Stimulated activated CD4-positive, alpha-beta T cell treated with anti-CD3 and anti-CD28 coated beads, TNF-alpha, amount 100 ng/mL, for 24 hours (primary cell): ENCODE measurements around the gene RHOT1.
"Not testable (repeated sequence)": the region's sequence is repeated elsewhere in the genome, so short reads cannot be mapped to it uniquely, and the experiment has no call there.

Source experiments
- DNase-seq, 3 experiments: peaks; one replicate each; pipeline ENCODE4 v3.0.0-alpha.2; 2020; ENCODE audit warnings: low read depth in 3 of 3

RHOT1 gene

GRCh38 chr17:32227910-32228309 is 85.6 kb downstream of the RHOT1 start:
- DNase-seq, result no peak

GRCh38 chr17:32235588-32235987 is 93.3 kb downstream of the RHOT1 start:
- no peak for DNase-seq

- no peak for DNase-seq
Observed at GRCh38 chr17:32239456-32239855, 97.2 kb downstream of the RHOT1 start.

- no peak for DNase-seq
Observed at GRCh38 chr17:32240750-32241149, 98.4 kb downstream of the RHOT1 start.

GRCh38 chr17:32241640-32242039 is 99.3 kb downstream of the RHOT1 start:
- no peak for DNase-seq

GRCh38 chr17:32249475-32249874 is 107.2 kb downstream of the RHOT1 start:
- no peak for DNase-seq

GRCh38 chr17:32253117-32253611 is 110.9 kb downstream of the RHOT1 start:
- peak; percentile 41 to 73 (median 42) for DNase-seq

- DNase-seq, result no peak
Observed at GRCh38 chr17:32256012-32256700, 113.9 kb downstream of the RHOT1 start.

GRCh38 chr17:32256701-32257019 is 114.4 kb downstream of the RHOT1 start:
- no peak for DNase-seq

- DNase-seq, result no peak
Observed at GRCh38 chr17:32258383-32259140, 116.3 kb downstream of the RHOT1 start.

- no peak for DNase-seq
Observed at GRCh38 chr17:32259586-32259985, 117.3 kb downstream of the RHOT1 start.

GRCh38 chr17:32261417-32261736 is 119.1 kb downstream of the RHOT1 start:
- DNase-seq, result no peak

- DNase-seq, result no peak
Observed at GRCh38 chr17:32261936-32262510, 119.7 kb downstream of the RHOT1 start.

- not testable (repeated sequence) for DNase-seq
Observed at GRCh38 chr17:32263515-32263914, 121.2 kb downstream of the RHOT1 start.

- DNase-seq, result no peak
Observed at GRCh38 chr17:32264140-32264799, 122.0 kb downstream of the RHOT1 start.

GRCh38 chr17:32264823-32265191 is 122.5 kb downstream of the RHOT1 start:
- no peak for DNase-seq

GRCh38 chr17:32265192-32265923 is 123.1 kb downstream of the RHOT1 start, which contains the start of gene RHBDL3:
RHBDL3 (plus strand) TSS chr17:32265832; CDS start chr17:32266190, 358 bp downstream.
- DNase-seq, result no peak

- no peak for DNase-seq
Observed at GRCh38 chr17:32266051-32266388, 123.7 kb downstream of the RHOT1 start.

- peak in 1 of 3 experiments; percentile 29 for DNase-seq
Observed at GRCh38 chr17:32266389-32267301, 124.3 kb downstream of the RHOT1 start.

- peak in 1 of 3 experiments; percentile 21 for DNase-seq
Observed at GRCh38 chr17:32267690-32268205, 125.4 kb downstream of the RHOT1 start.
